RPMI8226 (cell line): ENCODE data around the gene PLVAP.
A peak's percentile ranks its signal among the peaks of the same experiment; 100 is the strongest.

Experiments
- DNase-seq: peaks from one replicate; pipeline ENCODE4 v3.0.0-alpha.2; 2015

The PLVAP gene

DNA sequence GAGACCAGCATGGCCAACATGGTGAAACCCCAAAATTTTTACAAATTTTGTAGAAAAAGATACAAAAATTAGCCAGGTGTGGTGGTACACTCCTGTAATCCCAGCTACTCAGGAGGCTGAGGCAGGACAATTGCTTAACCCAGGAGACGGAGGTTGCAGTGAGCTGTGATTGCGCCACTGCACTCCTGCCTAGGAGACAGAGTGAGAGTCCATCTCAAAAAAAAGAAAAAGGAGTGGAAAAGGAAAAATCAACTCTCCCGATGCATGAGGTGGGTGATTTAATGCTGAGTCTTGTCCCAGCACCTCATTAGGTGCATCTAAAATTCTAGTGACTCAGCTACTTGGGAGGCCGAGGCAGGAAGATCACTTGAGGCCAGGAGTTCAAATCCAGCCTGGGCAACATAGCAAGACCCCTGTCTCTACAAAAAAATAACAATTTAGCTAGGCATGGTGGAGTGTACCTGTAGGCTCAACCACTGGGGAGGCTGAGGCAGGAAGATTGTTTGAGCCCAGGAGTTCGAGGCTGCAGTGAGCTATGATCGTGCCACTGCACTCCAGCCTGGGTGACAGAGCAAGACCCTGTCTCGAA lies 20.0 kb downstream of the PLVAP start:
- no peak for DNase-seq

- no peak for DNase-seq
Measured at GRCh38 chr19:17353386-17353785, 23.8 kb downstream of the PLVAP start.

- no peak for DNase-seq
Measured at GRCh38 chr19:17352608-17353280, 24.4 kb downstream of the PLVAP start.

- DNase-seq, result no peak
Measured at GRCh38 chr19:17351815-17352435, 25.2 kb downstream of the PLVAP start.

DNA sequence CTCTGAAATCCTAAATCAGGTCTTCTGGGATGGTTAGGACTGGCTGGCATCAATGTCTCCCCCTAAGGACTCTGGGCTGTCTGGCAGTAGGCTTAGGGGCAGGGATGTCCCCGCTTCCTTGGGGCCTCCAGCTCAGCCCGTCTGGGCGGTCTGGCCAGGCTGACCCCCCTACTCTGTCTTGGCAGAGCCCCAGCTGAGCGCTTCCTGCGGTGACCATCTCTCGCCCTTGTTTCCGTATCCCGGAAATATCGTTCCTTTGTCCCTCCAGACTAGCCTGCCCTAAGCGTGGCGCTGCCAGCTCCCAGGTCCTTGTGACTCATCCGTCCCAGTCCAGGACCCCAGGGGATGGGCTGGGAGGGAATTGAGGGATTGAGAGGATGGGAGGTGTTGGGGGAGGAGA lies 28.4 kb downstream of the PLVAP start:
- DNase-seq, result no peak

- DNase-seq, result no peak
Measured at GRCh38 chr19:17347877-17348276, 29.3 kb downstream of the PLVAP start.

DNA sequence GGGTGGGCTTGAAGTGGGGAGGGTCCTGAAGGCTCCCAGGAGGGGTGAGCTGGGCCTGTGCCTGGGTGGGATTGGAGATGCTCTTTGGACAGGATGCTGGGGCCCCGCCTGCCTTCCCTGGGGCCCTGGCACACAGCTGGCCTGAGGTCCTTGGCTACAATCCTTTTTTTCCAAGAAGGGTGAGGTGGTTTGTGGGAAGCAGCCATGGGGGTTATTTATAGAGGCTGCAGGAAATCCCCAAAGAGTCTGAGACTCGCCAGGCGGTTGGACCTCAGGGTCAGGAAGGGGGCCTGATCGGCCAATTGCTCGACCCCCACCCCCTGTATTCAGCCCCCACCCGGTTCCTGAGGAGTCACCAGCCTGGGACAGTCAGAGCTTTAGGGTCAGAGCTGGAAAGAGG lies 29.8 kb downstream of the PLVAP start:
- DNase-seq, result no peak

DNA sequence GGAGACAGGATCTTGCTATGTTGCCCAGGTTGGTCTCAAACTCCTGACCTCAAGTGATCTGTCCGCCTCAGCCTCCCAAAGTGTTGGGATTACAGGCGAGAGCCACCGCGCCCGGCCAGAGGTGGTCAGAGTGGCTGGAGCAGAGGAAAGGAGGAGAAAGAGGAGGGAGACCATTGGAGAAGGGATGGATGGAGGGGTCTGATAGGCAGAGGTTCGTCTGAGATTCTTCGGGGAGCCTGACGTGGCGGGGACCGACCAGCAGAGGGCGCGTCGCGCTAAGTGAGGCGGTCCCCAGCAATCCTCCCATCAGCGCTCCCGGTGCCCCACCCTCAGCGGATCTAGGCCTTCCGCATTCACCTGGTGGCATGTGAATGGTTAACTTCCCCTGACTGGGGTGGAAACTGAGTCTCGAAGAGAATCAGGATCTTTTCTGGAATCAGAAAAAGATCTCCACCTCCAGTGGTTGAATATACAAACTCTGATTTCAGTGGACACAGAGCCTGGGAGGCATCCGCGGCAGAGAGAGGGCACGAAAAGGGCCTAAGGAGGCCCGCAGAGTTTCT lies 31.0 kb downstream of the PLVAP start:
- DNase-seq, result peak; percentile 75

GRCh38 chr19:17341845-17342244 lies 35.3 kb downstream of the PLVAP start:
- DNase-seq, result no peak

DNA sequence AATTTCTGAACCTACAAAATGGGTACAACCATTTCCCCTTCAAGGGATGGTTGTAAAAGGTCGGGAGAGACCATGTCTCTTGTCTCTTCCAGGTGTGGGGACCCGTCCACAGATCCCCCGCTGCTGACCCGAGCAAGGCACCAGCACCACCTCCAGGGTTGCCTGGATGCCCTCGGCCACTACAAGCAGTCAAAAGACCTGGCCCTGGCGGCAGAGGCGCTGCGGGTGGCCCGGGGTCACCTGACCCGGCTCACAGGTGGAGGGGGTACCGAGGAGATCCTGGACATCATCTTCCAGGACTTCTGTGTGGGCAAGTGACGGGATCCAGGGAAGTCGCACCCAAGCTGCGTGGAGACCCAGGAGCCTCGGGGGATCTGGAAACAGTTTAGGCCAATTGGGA lies 35.8 kb downstream of the PLVAP start:
- DNase-seq, result no peak

GRCh38 chr19:17340871-17341357 lies 36.2 kb downstream of the PLVAP start:
- no peak for DNase-seq

GRCh38 chr19:17340302-17340870 lies 36.8 kb downstream of the PLVAP start:
- no peak for DNase-seq

GRCh38 chr19:17339088-17339741 lies 37.9 kb downstream of the PLVAP start:
- DNase-seq, result no peak

DNA sequence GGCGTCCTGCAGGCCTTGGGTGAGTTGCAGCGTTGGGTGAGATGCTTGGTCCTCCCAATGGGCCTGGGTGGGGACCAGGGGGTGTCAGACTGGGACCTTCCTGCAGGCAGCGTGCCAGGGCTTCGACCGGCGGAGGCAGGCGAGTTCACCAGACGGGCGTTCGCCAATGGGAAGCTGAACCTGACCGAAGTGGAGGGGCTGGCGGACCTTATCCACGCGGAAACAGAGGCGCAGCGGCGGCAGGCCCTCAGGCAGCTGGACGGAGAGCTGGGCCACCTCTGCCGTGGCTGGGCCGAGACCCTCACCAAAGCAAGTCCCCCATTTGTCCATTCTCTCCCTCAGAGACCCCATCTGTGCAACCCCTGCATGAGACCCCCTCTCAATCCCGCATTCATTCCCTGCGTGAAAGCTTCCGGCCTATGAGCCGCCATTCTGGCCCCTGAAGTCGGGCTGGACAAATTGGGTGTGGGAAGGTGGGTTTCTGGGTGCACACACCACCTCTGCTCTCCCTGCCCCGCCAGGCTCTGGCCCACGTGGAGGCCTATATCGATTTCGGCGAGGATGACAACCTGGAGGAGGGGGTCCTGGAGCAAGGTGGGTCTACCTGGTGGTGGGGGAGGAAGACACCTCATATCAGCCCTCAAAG lies 38.6 kb downstream of the PLVAP start:
- no peak for DNase-seq

DNA sequence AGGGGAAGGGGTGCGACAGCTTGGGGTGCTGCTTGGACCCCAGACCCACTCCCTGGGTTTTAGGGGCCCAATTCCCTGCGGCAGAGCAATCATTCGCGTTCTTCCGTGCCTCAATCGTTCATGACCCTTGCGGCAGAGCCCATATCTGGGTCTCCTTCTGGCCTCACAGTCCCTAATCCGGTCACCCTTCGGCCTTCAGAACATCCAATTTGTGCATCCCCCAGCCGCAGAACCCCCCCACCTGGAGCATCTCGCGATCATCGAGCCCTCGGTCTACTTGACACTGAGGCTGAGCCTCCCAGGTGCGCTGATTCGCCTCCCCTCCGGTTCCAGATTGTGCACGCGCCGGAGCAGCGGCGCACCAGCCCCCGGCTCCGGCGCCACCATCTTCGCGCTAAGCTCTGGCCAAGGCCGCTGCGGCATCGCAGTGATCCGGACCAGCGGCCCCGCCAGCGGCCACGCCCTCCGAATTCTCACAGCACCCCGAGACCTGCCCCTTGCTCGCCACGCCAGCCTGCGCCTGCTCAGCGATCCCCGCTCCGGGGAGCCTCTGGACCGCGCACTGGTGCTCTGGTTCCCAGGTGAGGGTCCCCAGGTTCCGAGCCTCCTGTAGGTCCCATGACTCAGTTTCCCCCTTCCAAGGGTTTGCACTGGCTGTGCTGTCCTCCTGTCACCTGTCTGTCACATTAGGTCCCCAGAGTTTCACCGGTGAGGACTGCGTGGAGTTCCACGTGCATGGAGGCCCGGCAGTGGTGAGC lies 39.3 kb downstream of the PLVAP start:
- DNase-seq, result peak; percentile 60

- peak; percentile 99 for DNase-seq
Measured at GRCh38 chr19:17336872-17337674, 40.1 kb downstream of the PLVAP start, which contains the start of gene GTPBP3. TSS of gene GTPBP3 (plus strand) at chr19:17337553. CDS start at chr19:17337612, 59 bp downstream.

DNA sequence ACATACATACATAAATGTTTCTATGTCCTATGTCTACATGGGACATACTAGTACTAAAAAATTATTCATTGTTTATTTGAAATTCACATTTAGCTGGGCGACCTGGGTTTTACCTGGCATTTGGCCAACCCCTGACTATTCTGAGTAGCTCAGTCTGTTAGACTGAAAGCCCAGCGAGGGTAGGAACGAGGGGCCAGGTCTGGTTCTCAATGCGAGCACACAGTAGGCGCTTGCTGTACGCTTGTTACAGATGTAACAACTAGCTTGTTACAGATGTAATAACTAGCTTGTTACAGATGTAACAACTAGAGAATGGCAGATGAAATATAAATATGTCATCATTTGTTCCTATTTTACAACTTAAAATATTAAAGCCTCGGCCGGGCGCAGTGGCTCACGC lies 41.6 kb downstream of the PLVAP start:
- DNase-seq, result no peak

DNA sequence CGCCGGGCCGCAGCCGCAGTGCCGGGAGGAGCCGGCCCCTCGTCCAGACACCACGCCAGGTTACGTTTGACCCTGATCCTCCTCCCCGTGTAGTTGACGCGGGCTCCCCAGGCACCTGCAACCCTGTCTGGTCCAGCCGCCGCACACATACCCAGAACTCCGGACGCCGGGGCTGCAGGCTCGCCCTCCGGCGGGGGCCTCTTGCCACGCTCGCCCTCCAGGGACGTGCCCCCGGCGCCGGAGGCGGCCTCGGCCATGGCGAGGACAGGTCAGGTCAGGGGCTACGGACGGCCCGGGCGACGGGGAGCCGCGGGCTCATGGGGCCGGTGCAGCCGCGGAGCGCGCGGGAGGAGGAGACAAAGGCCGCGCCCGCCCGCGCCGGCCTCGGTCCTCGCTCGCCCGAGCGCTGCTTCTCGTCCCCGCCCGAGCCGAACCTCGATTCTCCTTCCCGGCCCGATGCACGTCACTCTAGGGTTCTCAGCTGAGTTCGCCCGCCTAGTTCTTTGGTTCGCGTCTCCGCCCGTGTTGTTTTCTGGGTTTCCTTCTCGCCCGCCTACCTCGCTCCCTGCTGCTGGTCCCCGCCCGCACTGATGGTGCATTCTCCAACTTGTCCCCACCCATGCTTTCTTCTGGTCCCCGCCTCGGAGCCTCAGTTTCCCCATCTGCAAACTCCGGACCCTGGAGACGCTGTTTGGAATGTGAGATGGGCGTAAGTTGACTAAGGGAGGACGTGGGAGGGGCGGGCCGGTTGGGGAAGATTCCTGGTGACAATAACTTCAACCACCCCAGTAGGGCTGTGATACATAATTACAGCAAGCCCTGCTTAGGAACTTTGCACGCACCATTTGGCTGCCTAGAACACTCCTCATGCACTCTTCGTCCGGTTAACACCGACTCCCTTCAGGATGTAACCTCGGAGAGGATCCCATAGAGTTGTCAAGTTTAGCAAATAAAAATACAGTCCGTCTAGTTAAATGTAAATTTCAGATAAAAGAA lies 42.4 kb downstream of the PLVAP start, which contains the start of gene ANO8:
ANO8 (minus strand) TSS at position 442 of the 996 bp plus-strand sequence; CDS start at position 257, 185 bp downstream.
- DNase-seq, result peak; percentile 99
